Esophagus muscularis mucosa (tissue), 4 donors: ENCODE data around the gene DBH.

Source experiments
- CTCF ChIP-seq, 3 experiments: fragments of 200-600 bp in 2 of 3; fragments of 450-650 bp in 1 of 3; sonication (generic) in 2 of 3; IDR thresholded peaks; one replicate each; pipeline ENCODE4 v1.5.1; 2017 to 2019; ENCODE audit warnings: antibody characterized with exemption in 3 of 3, mild to moderate bottlenecking in 2 of 3, moderate library complexity in 1 of 3
- EP300 ChIP-seq: sonication (generic); formaldehyde crosslinking; IDR thresholded peaks from one replicate; pipeline ENCODE4 v1.6.1; 2017; ENCODE audit warnings: antibody characterized with exemption
- POLR2A ChIP-seq: fragments of 450-650 bp; IDR thresholded peaks from one replicate; pipeline ENCODE4 v1.6.1; 2017; ENCODE audit warnings: antibody characterized with exemption, moderate library complexity, mild to moderate bottlenecking, low read depth
- POLR2AphosphoS5 ChIP-seq, 2 donors: sonication (generic); formaldehyde crosslinking; IDR thresholded peaks; one replicate each; pipeline ENCODE4 v1.6.1; 2017; ENCODE audit warnings: antibody characterized with exemption in 2 of 2

GRCh38 chr9:133638076-133638475 is 1.9 kb downstream of the DBH start:
- TF ChIP-seq CTCF (IDR thresholded peaks at IDR 0.05) = no peak
- TF ChIP-seq POLR2A = no peak
- no peak for TF ChIP-seq POLR2AphosphoS5 (IDR thresholded peaks at IDR 0.05)
- TF ChIP-seq EP300 = no peak
